22Rv1 (cell line): Measurements from ENCODE around the gene GPR3.

Experiments used
- CTCF ChIP-seq: fragments of 450-650 bp; IDR thresholded peaks from 2 replicates; pipeline ENCODE4 v1.5.1; 2017; ENCODE audit warnings: mild to moderate bottlenecking
- ZFX ChIP-seq: fragments of 450-650 bp; IDR thresholded peaks from 2 replicates; pipeline ENCODE4 v1.6.1; 2017; ENCODE audit warnings: antibody characterized with exemption, borderline replicate concordance

- no peak for TF ChIP-seq CTCF
- no peak for TF ChIP-seq ZFX
Observed at GRCh38 chr1:27398405-27399149, 6.2 kb downstream of the GPR3 start.
